Brain microvascular endothelial cell (primary cell): ENCODE data around the gene SPTY2D1.

Source experiments
- DNase-seq: peaks from one replicate; pipeline ENCODE4 v3.0.0-alpha.2; 2020
- H3K27ac ChIP-seq: fragments of 250-450 bp; sonication (Bioruptor Pico); 2 replicates; pipeline ENCODE4 v1.5.1; 2020; ENCODE audit warnings: mild to moderate bottlenecking, moderate library complexity
- H3K27me3 ChIP-seq: fragments of 250-450 bp; sonication (Bioruptor Pico); replicated peaks from 2 replicates; pipeline ENCODE4 v1.5.1; 2020; ENCODE audit warnings: mild to moderate bottlenecking
- H3K36me3 ChIP-seq: fragments of 250-450 bp; sonication (Bioruptor Pico); replicated peaks from 2 replicates; pipeline ENCODE4 v1.5.1; 2020; ENCODE audit warnings: mild to moderate bottlenecking
- H3K4me3 ChIP-seq: 2 replicates; pipeline ENCODE4 v1.5.1; 2011; ENCODE audit warnings: low read depth, mild to moderate bottlenecking, control low read depth, low read length, moderate library complexity
- in situ Hi-C: cut with HindIII; loops from 2 replicates; pipeline ENCODE4 v1.10.0; 2017; ENCODE audit warnings: low sequenced_read_pairs, low pct_ligation_motif_present
- TF ChIP-seq, protein P1 (sequence below): IDR thresholded peaks from 2 replicates; pipeline ENCODE4 v1.5.1; 2011; ENCODE audit warnings: low read depth, mild to moderate bottlenecking, moderate library complexity, low read length, control low read depth, inconsistent platforms; ENCODE audit errors: missing control alignments

Gene SPTY2D1

DNA sequence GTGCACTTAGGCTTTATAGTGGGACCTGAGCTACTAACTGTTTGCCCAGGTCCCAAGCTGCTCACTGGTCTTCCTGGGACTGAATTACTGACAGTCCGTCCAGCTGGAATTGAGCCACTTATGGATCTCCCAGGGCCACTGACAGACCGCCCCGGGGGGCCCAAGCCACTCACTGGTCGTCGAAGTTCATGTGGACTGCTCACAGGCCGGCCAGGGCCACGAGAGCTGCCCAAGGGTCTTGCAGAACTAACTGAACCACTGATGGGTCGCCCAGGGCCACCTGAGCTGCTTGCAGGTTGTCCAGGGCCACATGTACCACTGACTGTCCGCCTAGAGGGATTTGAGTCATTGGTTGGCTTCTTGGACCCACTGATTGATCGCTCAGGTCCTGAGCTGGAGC is 19.5 kb downstream of the SPTY2D1 start:
- H3K4me3 ChIP-seq: no peak overlapping the region
- TF ChIP-seq, protein P1, sequence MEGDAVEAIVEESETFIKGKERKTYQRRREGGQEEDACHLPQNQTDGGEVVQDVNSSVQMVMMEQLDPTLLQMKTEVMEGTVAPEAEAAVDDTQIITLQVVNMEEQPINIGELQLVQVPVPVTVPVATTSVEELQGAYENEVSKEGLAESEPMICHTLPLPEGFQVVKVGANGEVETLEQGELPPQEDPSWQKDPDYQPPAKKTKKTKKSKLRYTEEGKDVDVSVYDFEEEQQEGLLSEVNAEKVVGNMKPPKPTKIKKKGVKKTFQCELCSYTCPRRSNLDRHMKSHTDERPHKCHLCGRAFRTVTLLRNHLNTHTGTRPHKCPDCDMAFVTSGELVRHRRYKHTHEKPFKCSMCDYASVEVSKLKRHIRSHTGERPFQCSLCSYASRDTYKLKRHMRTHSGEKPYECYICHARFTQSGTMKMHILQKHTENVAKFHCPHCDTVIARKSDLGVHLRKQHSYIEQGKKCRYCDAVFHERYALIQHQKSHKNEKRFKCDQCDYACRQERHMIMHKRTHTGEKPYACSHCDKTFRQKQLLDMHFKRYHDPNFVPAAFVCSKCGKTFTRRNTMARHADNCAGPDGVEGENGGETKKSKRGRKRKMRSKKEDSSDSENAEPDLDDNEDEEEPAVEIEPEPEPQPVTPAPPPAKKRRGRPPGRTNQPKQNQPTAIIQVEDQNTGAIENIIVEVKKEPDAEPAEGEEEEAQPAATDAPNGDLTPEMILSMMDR: no peak
- no peaks in the 10 kb centered on the region for H3K27me3 ChIP-seq
- no peak overlapping the region for H3K27ac ChIP-seq
- H3K36me3 ChIP-seq: peaks cover 34% of the 10 kb centered on the region
- DNase-seq: no peak
- in situ Hi-C loops: no loop called here

DNA sequence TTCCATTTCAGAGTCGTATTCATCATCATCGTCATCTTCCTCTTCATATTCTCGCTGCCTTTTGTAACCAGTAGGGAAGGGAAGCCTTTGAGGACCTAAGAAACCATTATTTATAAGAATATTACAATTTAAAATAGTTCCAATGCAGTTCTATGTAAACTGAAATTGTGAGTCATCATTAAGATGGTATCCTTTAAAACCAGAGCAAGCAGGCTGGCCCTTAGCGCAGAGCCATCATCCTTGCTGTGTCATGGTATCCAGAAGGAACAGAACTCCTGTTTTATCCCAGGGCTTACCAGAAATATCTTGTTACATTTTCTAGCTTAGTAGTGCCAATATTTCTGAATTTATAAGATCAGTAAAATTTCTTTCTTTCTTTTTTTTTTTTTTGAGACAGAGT is 21.7 kb downstream of the SPTY2D1 start:
- TF ChIP-seq, protein P1: no peak
- no peak overlapping the region for H3K27ac ChIP-seq
- in situ Hi-C loops: no loop called here
- no peaks in the 10 kb centered on the region for H3K27me3 ChIP-seq
- H3K4me3 ChIP-seq: no peak overlapping the region
- H3K36me3 ChIP-seq: peaks cover 43% of the 10 kb centered on the region
- DNase-seq: no peak

DNA sequence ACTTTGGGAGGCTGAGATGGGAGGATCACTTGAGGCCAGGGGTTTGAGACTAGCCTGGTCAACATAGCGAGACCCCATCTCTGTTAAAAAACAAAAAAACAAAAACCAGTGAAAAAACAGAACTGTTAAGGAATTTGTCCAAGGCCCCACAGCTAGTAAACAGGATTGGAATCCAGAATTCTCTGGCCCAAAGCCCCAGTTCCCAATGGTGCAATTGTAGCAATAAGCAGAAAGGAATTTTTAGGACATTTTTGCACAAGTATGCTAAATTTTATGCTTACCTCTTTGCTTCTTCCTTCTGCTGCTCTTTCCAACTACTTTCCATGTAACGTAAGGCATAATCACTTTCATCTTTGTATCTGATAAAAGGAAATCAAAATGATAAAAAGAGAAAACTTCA is 22.9 kb downstream of the SPTY2D1 start:
- no peak for DNase-seq
- TF ChIP-seq, protein P1: no peak
- Histone ChIP-seq H3K36me3 (peaks cover 49% of the 10 kb centered on the region), H3K27me3 (no peaks in the 10 kb centered on the region), H3K27ac (no peak overlapping the region), H3K4me3 (no peak overlapping the region)
- in situ Hi-C loops: no loop called here

DNA sequence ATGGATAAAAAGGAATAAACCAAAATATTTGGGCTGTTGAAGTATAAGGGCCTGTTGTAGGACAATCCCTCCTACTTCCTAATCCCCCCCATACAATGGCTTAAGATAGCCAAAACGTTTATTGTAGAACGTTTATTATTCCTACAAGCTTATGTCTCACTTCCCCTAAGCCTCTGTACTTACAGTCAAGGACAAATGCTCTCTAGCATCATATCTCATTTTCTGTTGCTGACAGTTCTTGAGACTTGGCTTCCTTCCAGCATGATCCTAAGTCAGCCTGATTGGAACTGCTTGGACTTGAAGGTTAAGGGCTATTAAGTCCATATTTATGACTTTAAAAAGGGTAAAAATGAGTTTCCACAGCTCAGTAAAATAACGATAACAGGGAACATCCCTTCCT is 25.8 kb downstream of the SPTY2D1 start:
- Histone ChIP-seq H3K27me3 (no peaks in the 10 kb centered on the region), H3K27ac (no peak overlapping the region), H3K36me3 (peaks cover 38% of the 10 kb centered on the region), H3K4me3 (no peak overlapping the region)
- TF ChIP-seq, protein P1: no peak
- in situ Hi-C loops: no loop called here
- DNase-seq: no peak

DNA sequence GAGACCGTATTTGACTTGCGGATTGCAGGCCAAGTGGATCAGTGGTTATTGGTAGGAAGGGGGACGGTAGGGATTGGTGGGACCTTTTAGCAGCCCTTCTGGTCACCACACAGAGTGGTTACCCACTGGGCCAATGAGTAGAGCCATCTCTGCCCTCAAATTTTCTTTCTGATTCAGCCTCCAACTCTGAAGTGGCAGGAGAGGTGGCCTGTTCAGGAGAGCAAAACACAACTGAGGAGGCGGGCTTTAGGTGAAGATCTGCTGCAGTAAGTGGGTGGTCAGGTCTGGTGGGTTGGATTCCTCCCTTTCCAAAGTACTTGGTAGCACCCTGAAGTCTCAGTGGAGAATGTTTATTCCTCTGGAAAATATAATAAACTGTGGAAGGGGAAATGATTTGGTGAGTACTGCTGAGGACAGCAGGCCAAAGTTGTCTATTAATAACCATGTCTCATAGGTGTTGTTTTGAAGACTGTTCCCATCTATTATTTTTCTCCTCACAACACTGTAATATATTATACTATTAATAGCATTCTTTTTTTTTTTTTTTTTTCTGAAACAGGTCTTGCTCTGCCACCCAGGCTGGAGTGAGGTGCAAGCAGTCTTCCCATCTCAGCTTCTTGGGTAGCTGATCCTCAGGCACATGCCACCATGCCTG is 33.1 kb downstream of the SPTY2D1 start:
- no peak overlapping the region for H3K27ac ChIP-seq
- no peaks in the 10 kb centered on the region for H3K27me3 ChIP-seq
- H3K4me3 ChIP-seq: no peak overlapping the region
- in situ Hi-C loops: no loop called here
- no peak for DNase-seq
- H3K36me3 ChIP-seq: peaks cover 12% of the 10 kb centered on the region
- TF ChIP-seq, protein P1: no peak

DNA sequence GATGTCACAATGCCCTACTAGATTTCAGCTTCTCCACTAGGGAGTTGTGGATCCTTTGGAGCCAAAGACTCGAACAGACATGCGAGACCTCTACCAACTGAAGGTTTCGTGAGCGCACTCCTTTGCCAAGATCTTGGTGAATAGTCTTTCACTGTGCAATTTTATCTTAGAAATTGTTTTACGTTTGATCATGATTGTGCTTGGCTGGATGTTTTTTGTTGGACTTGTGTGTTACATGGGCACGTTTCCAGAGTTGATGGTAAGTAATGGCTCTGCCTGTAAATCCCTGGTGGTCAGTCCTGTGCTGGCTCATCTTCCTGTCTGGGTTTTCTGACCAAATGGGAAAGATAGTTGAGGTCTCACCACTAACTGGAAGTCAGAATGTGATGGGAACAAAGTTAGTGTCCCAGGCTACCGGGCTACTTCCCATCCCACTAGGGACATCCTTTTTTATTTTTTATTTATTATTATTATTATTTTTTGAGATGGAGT is 34.4 kb downstream of the SPTY2D1 start, which contains the start of gene MISFA:
Gene MISFA (plus strand): TSS at position 51 of the 492 bp plus-strand sequence. CDS start 140 bp downstream, at position 191.
- DNase-seq: no peak
- Histone ChIP-seq H3K27ac (no peak within 1 kb of the TSS), H3K36me3 (peaks cover 7% of the 10 kb centered on the region)

More for the DNA sequence above, 34.4 kb downstream of the SPTY2D1 start, which contains the start of gene MISFA:
- in situ Hi-C loops: no loop called here
- no peaks in the 10 kb centered on the region for H3K27me3 ChIP-seq
- TF ChIP-seq, protein P1: no peak
- H3K4me3 ChIP-seq: no peak within 1 kb of the TSS
